IMR-90 (cell line): ENCODE results near the gene CDC6. TPM values are rescaled to one million over a fixed set of nuclear protein-coding genes. Genes with fewer than 3 reads are reported as not detected.

ENCODE experiments used
- ATAC-seq: fragments of 200-7000 bp; cut with Tn5 transposase; 2 replicates; pipeline ENCODE4 v1.9.1; 2020; ENCODE audit warnings: low read depth, mild to moderate bottlenecking, moderate library complexity
- Bru-seq: library from RNA; stranded (reverse); fragments of 400-500 nt; gene quantifications from one replicate; lab custom pipeline; 2021; lab: Mats Ljungman, UMichigan
- BruChase-seq, 2 experiments: library from RNA; stranded (reverse); fragments of 400-500 nt; gene quantifications; one replicate each; lab custom pipeline; 2021; lab: Mats Ljungman, UMichigan
- BruUV-seq: library from RNA; stranded (reverse); fragments of 400-500 nt; replicated peaks from 2 replicates; lab custom pipeline; 2021; lab: Mats Ljungman, UMichigan
- CTCF ChIA-PET: fragments of 300-600 bp; formaldehyde crosslinking; extraction: SDS; loops from one replicate; lab custom pipeline; 2021; ENCODE audit warnings: antibody characterized with exemption; lab: Yijun Ruan, JAX
- POLR2A ChIA-PET: fragments of 300-600 bp; sonication (Branson Sonifier 250); formaldehyde crosslinking; loops from one replicate; lab custom pipeline; 2022; ENCODE audit warnings: antibody characterized with exemption; ENCODE audit not compliant: unreplicated experiment; lab: Charles Lee
- DNase-seq: peaks from one replicate; pipeline ENCODE4 v3.0.0; 2013
- H2AFZ ChIP-seq: replicated peaks from 2 replicates; pipeline ENCODE3; 2013; ENCODE audit warnings: low read length, mild to moderate bottlenecking; ENCODE audit not compliant: poor library complexity
- H2AK5ac ChIP-seq: 2 replicates; pipeline ENCODE4 v1.6.1; 2013; ENCODE audit warnings: low read depth, low read length, inconsistent platforms
- H2AK9ac ChIP-seq: replicated peaks from 2 replicates; pipeline ENCODE3; 2013; ENCODE audit warnings: mild to moderate bottlenecking, low read depth, low read length, moderate library complexity; ENCODE audit not compliant: poor library complexity
- H2BK120ac ChIP-seq: 2 replicates; pipeline ENCODE4 v1.6.1; 2013; ENCODE audit warnings: low read depth, low read length, inconsistent platforms
- H2BK15ac ChIP-seq: 3 replicates; pipeline ENCODE4 v1.6.1; 2013; ENCODE audit warnings: low read depth, low read length, inconsistent platforms
- H2BK20ac ChIP-seq: 2 replicates; pipeline ENCODE4 v1.6.1; 2013; ENCODE audit warnings: low read depth, mild to moderate bottlenecking, inconsistent platforms, low read length, moderate library complexity
- H2BK5ac ChIP-seq: 2 replicates; pipeline ENCODE4 v1.6.1; 2013; ENCODE audit warnings: mild to moderate bottlenecking, low read depth, low read length, inconsistent platforms; ENCODE audit not compliant: poor library complexity, severe bottlenecking
- H3K14ac ChIP-seq: replicated peaks from 2 replicates; pipeline ENCODE4 v1.6.1; 2013; ENCODE audit warnings: low read depth, low read length, inconsistent platforms
- H3K18ac ChIP-seq: 2 replicates; pipeline ENCODE4 v1.6.1; 2013; ENCODE audit warnings: low read depth, low read length, control low read depth
- H3K23ac ChIP-seq: 2 replicates; pipeline ENCODE4 v1.6.1; 2013; ENCODE audit warnings: low read depth, low read length, inconsistent platforms
- H3K27ac ChIP-seq: 2 replicates; pipeline ENCODE4 v1.5.1; 2013; ENCODE audit warnings: mild to moderate bottlenecking, control low read depth, low read length; ENCODE audit not compliant: insufficient read depth
- H3K27me3 ChIP-seq: 2 replicates; pipeline ENCODE4 v1.6.1; 2013; ENCODE audit warnings: low read length; ENCODE audit not compliant: control insufficient read depth, insufficient read depth
- H3K36me3 ChIP-seq: 2 replicates; pipeline ENCODE4 v1.6.1; 2013; ENCODE audit warnings: low read length, mixed read lengths; ENCODE audit not compliant: control insufficient read depth, insufficient read depth
- H3K4ac ChIP-seq: 2 replicates; pipeline ENCODE4 v1.6.1; 2013; ENCODE audit warnings: low read depth, low read length, inconsistent platforms
- H3K4me1 ChIP-seq: 2 replicates; pipeline ENCODE4 v1.6.1; 2013; ENCODE audit warnings: low read length, mixed read lengths; ENCODE audit not compliant: control insufficient read depth, insufficient read depth
- H3K4me2 ChIP-seq: 2 replicates; pipeline ENCODE4 v1.6.1; 2013; ENCODE audit warnings: low read depth, mild to moderate bottlenecking, control low read depth, low read length, moderate library complexity
- H3K4me3 ChIP-seq: 2 replicates; pipeline ENCODE4 v1.5.1; 2013; ENCODE audit warnings: low read depth, mild to moderate bottlenecking, control low read depth, low read length, moderate library complexity; ENCODE audit not compliant: insufficient read depth
- H3K56ac ChIP-seq: 2 replicates; pipeline ENCODE4 v1.6.1; 2013; ENCODE audit warnings: low read length, inconsistent platforms; ENCODE audit not compliant: insufficient read depth; ENCODE audit errors: extremely low read depth
- H3K79me1 ChIP-seq, 2 experiments: 2 replicates each; pipeline ENCODE4 v1.6.1; 2013; ENCODE audit warnings: low read length in 2 of 2, inconsistent platforms in 1 of 2, low read depth in 1 of 2
- H3K9ac ChIP-seq: 2 replicates; pipeline ENCODE4 v1.6.1; 2013; ENCODE audit warnings: low read depth, low read length, control low read depth
- H3K9me1 ChIP-seq: 2 replicates; pipeline ENCODE4 v1.6.1; 2013; ENCODE audit warnings: low read length, inconsistent platforms; ENCODE audit not compliant: insufficient read depth
- H3K9me3 ChIP-seq: 2 replicates; pipeline ENCODE4 v1.6.1; 2013; ENCODE audit warnings: low read length; ENCODE audit not compliant: control insufficient read depth, insufficient read depth
- H4K20me1 ChIP-seq: 2 replicates; pipeline ENCODE4 v1.6.1; 2013; ENCODE audit warnings: low read length, inconsistent platforms; ENCODE audit not compliant: insufficient read depth
- H4K5ac ChIP-seq: 2 replicates; pipeline ENCODE4 v1.6.1; 2013; ENCODE audit warnings: mild to moderate bottlenecking, low read depth, low read length, control low read depth
- H4K8ac ChIP-seq, 2 experiments: 2 replicates each; pipeline ENCODE4 v1.6.1; 2013; ENCODE audit warnings: low read depth in 2 of 2, low read length in 2 of 2, control low read depth in 1 of 2, inconsistent platforms in 1 of 2
- H4K91ac ChIP-seq: 2 replicates; pipeline ENCODE4 v1.6.1; 2013; ENCODE audit warnings: low read depth, low read length, inconsistent platforms; ENCODE audit not compliant: insufficient read depth
- BHLHE40 ChIP-seq: fragments of 150-350 bp; IDR thresholded peaks from 2 replicates; pipeline ENCODE4 v1.6.1; 2016; ENCODE audit warnings: mild to moderate bottlenecking, low read depth, low read length
- CEBPB ChIP-seq: IDR thresholded peaks from 2 replicates; pipeline ENCODE4 v1.6.1; 2012; ENCODE audit warnings: low read depth, low read length, improper control_type of control experiment
- FOS ChIP-seq: fragments of 150-350 bp; IDR thresholded peaks from 2 replicates; pipeline ENCODE4 v1.6.1; 2016; ENCODE audit warnings: low read depth, low read length
- MAZ ChIP-seq: IDR thresholded peaks from 2 replicates; pipeline ENCODE4 v1.6.1; 2012; ENCODE audit warnings: low read depth, mild to moderate bottlenecking, low read length, improper control_type of control experiment, moderate library complexity, borderline replicate concordance
- MXI1 ChIP-seq: IDR thresholded peaks from 2 replicates; pipeline ENCODE4 v1.6.1; 2012; ENCODE audit warnings: low read depth, mild to moderate bottlenecking, low read length, moderate library complexity, borderline replicate concordance
- NFE2L2 ChIP-seq: fragments of 150-350 bp; IDR thresholded peaks from 2 replicates; pipeline ENCODE4 v1.6.1; 2016; ENCODE audit warnings: low read depth, mild to moderate bottlenecking, low read length
- RAD21 ChIP-seq: IDR thresholded peaks from 2 replicates; pipeline ENCODE4 v1.6.1; 2012; ENCODE audit warnings: low read length, improper control_type of control experiment
- RCOR1 ChIP-seq: IDR thresholded peaks from 2 replicates; pipeline ENCODE4 v1.6.1; 2012; ENCODE audit warnings: mild to moderate bottlenecking, low read length, improper control_type of control experiment; ENCODE audit not compliant: insufficient replicate concordance
- SMC3 ChIP-seq: fragments of 150-350 bp; IDR thresholded peaks from 2 replicates; pipeline ENCODE4 v1.6.1; 2016; ENCODE audit warnings: low read depth, mild to moderate bottlenecking, antibody characterized with exemption, low read length, moderate library complexity
- WGBS, 2 experiments: methylation state at CpG; one replicate each; pipeline versions ENCODE4 v1.1.5 to v1.1.7; 2013; ENCODE audit warnings: missing lambda C conversion rate in 2 of 2; ENCODE audit not compliant: insufficient read length in 1 of 2; ENCODE audit errors: extremely low coverage in 2 of 2; 5-methylcytosine and 5-hydroxymethylcytosine counted together
- dilution Hi-C: fragments of 300-500 bp; cut with HindIII; formaldehyde crosslinking; loops from one replicate; pipeline ENCODE4 v1.14.3; 2018; ENCODE audit warnings: low sequenced_read_pairs; ENCODE audit not compliant: unreplicated experiment
- in situ Hi-C: fragments of 300-500 bp; cut with MboI; formaldehyde crosslinking; loops from 3 replicates; pipeline ENCODE4 v1.14.3; 2019; ENCODE audit warnings: low sequenced_read_pairs, inconsistent platforms, mixed read lengths
- intact Hi-C: fragments of 100-400 bp; cut with micrococcal nuclease; formaldehyde crosslinking; loops from 2 replicates; pipeline ENCODE4 v1.10.0; 2022
- long read RNA-seq: library from polyadenylated mRNA; unstranded; transcript quantifications from one replicate; pipeline ENCODE4 v2.0.0, GENCODE V29; 2021; ENCODE audit not compliant: unreplicated experiment
- polyA plus RNA-seq, 3 experiments: library from polyadenylated mRNA; depleted of rRNA; stranded (reverse); fragments of >200 nt; gene quantifications; 2 replicates each; pipeline ENCODE4 v1.2.3, GENCODE V29; 2012; ENCODE audit warnings: low replicate concordance in 1 of 3
- total RNA-seq: library from RNA; depleted of rRNA; stranded (reverse); fragments of >200 nt; gene quantifications from 2 replicates; pipeline ENCODE4 v1.2.3, GENCODE V29; 2012; rRNA removed
- TF ChIP-seq, protein P1 (sequence below): fragments of 150-350 bp; IDR thresholded peaks from 2 replicates; pipeline ENCODE4 v1.6.1; 2017; ENCODE audit warnings: mild to moderate bottlenecking, antibody characterized with exemption, low read length, low read depth

The CDC6 gene, protein sequence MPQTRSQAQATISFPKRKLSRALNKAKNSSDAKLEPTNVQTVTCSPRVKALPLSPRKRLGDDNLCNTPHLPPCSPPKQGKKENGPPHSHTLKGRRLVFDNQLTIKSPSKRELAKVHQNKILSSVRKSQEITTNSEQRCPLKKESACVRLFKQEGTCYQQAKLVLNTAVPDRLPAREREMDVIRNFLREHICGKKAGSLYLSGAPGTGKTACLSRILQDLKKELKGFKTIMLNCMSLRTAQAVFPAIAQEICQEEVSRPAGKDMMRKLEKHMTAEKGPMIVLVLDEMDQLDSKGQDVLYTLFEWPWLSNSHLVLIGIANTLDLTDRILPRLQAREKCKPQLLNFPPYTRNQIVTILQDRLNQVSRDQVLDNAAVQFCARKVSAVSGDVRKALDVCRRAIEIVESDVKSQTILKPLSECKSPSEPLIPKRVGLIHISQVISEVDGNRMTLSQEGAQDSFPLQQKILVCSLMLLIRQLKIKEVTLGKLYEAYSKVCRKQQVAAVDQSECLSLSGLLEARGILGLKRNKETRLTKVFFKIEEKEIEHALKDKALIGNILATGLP
- total RNA-seq (25.6 and 27.8 TPM in 2 replicates), polyA plus RNA-seq (2012; rRNA removed) (13.8 and 15.3 TPM in 2 replicates), Bru-seq, nascent RNA (percentile 63 among the genes with signal in this experiment), BruChase-seq, experiment 1, labeled RNA remaining after a 6-hour chase (percentile 59 among the genes with signal in this experiment), BruChase-seq, experiment 2, labeled RNA remaining after a 2-hour chase (percentile 59 among the genes with signal in this experiment)
- polyA plus RNA-seq (2012; cell fraction: cytosol; rRNA removed): 4.2 and 16.4 TPM in 2 replicates
- 3.9 and 9.1 TPM in 2 replicates for polyA plus RNA-seq (2012; cell fraction: nucleus; rRNA removed; ENCODE audit: low replicate concordance)
- long read RNA-seq, full-length matches to known transcripts: 7 of 11 reads
- long read RNA-seq, partial matches to known transcripts: 1 of 11 reads
- long read RNA-seq, other reads (novel, unspliced or antisense): 3 of 11 reads

DNA sequence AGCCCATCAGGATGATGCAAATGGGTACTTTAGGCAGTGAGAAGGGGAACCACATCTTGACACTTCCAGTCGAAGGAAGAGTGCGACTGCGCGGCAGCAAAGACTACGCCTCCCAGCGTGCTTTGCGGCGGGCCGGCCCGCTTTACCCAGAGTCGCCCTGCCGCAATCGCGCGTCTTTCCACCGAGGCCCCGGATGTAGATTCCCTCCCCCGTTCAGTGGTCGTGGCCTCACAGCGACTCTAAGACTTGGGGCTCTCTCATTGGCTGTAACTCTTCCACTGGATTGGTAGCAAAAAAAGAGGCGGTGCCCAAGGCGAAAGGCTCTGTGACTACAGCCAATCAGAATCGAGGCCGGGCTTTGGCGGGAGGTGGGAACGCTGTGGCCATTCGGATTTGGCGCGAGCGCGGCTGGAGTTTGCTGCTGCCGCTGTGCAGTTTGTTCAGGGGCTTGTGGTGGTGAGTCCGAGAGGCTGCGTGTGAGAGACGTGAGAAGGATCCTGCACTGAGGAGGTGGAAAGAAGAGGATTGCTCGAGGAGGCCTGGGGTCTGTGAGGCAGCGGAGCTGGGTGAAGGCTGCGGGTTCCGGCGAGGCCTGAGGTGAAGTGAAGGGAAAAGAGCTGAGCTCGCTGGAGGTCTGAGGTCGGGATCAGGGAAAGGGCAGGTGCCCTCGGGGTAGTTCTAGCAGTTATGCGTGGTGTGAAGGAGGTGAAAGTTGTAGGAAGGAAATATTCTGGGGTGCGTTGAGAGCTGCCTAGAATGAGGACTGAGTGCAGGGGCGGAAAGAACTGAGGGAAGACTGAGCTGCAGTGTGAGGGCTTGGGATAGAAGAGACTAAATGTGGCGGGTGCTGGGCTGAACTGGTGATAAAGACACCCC, at the start of gene CDC6:
Gene CDC6, plus strand, starts transcription at position 386 of the 876 bp plus-strand sequence. CDS start 1,542 bp downstream, outside the sequence.
- H3K18ac ChIP-seq: peak within 1 kb of the TSS; percentile 60
- peaks cover 7% of the 10 kb centered on the region; the same call in 1 of the 2 replicates for H4K20me1 ChIP-seq
- DNase-seq: peak; percentile 99
- POLR2A ChIA-PET: no interaction called here
- CTCF ChIA-PET: no interaction called here
- BruUV-seq: no TSS peak
- H4K5ac ChIP-seq: peak within 1 kb of the TSS; percentile 86
- H4K91ac ChIP-seq: peak within 1 kb of the TSS; percentile 22; the same call in 1 of the 2 replicates
- H3K4ac ChIP-seq: peak within 1 kb of the TSS; percentile 79
- in situ Hi-C loops: loop anchor here (10.0 kb wide), 1 partner anchor 263 kb away; no protein-coding TSS in a partner anchor
- peak within 1 kb of the TSS; percentile 93 for H3K4me2 ChIP-seq
- peak within 1 kb of the TSS; percentile 55 to 96 for H4K8ac ChIP-seq
- no peaks in the 10 kb centered on the region for H3K9me3 ChIP-seq
- peak within 1 kb of the TSS; percentile 92; the same call in 1 of the 2 replicates for H2AK5ac ChIP-seq
- no peaks in the 10 kb centered on the region for H3K27me3 ChIP-seq
- 0% methylated on average over 26 of the region's 47 CpGs; no CpG with 5 or more reads in 1 of the 2 experiments for WGBS, 2 experiments
- H2BK5ac ChIP-seq: peak within 1 kb of the TSS; percentile 51
- peak within 1 kb of the TSS; percentile 62; the same call in 1 of the 2 replicates for H3K9ac ChIP-seq
- peak within 1 kb of the TSS; percentile 91 for H2AFZ ChIP-seq
- 0 out of 2 replicates have a peak within 1 kb of the TSS, but pooled peaks have one; percentile 52 for H2BK120ac ChIP-seq
- H2AK9ac ChIP-seq: peak within 1 kb of the TSS; percentile 70
- H3K14ac ChIP-seq: peak within 1 kb of the TSS; percentile 89
- intact Hi-C loops: no loop called here
- no peaks in the 10 kb centered on the region for H3K36me3 ChIP-seq
- H3K27ac ChIP-seq: peak within 1 kb of the TSS; percentile 29
- H3K56ac ChIP-seq: peak within 1 kb of the TSS; percentile 27
- no peak within 1 kb of the TSS; the same call in 1 of the 2 replicates for H2BK20ac ChIP-seq
- ATAC-seq: peak; percentile 88
- H2BK15ac ChIP-seq: peak within 1 kb of the TSS; percentile 12; the same call in 1 of the 3 replicates
- H3K79me1 ChIP-seq: peaks cover 11 to 26% of the 10 kb centered on the region in 2 experiments; a peak in 3 of 4 replicates
- peak within 1 kb of the TSS; percentile 13; the same call in 1 of the 2 replicates for H3K23ac ChIP-seq
- peak within 1 kb of the TSS; percentile 66 for H3K4me3 ChIP-seq
- peaks cover 13% of the 10 kb centered on the region for H3K4me1 ChIP-seq
- dilution Hi-C loops: no loop called here
- H3K9me1 ChIP-seq: peaks cover 17% of the 10 kb centered on the region
- TF ChIP-seq MXI1 (peak; percentile 94), RCOR1 (no peak), RAD21 (no peak), NFE2L2 (no peak), SMC3 (no peak), FOS (0 out of 2 replicates have a peak, but pooled peaks have one; percentile 33), BHLHE40 (no peak), MAZ (0 out of 2 replicates have a peak, but pooled peaks have one; percentile 20), CEBPB (peak; percentile 65)
- TF ChIP-seq, protein P1, sequence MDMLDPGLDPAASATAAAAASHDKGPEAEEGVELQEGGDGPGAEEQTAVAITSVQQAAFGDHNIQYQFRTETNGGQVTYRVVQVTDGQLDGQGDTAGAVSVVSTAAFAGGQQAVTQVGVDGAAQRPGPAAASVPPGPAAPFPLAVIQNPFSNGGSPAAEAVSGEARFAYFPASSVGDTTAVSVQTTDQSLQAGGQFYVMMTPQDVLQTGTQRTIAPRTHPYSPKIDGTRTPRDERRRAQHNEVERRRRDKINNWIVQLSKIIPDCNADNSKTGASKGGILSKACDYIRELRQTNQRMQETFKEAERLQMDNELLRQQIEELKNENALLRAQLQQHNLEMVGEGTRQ: no peak
